Measurements from ENCODE around the gene HDAC9.

DNA sequence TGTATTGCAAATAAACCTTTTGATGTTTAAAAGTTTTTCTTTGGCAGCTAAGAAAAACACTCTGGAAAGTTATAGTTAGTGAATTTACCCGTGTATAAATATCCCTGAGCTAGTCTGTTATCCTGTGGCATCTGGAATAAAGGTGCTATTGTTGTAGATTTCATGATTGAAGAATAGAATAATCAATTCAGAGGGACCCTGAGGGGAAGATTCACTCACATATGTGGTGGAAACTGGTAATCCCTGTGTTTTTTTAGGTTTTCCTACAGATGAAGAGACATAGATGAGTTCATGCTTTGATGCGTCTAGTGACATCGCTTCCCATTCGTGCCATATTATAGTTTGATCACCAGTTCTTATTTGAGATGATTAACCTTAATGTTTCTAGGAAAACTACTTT, 457.3 kb downstream of the HDAC9 start:
- TF ChIP-seq POLR2A (IDR thresholded peaks at IDR 0.05; ENCODE audit: low read depth, low read length) (no peak), POLR2AphosphoS5 (IDR thresholded peaks at IDR 0.05; ENCODE audit: low read depth, low read length) (no peak), TAF1 (IDR thresholded peaks at IDR 0.05; ENCODE audit: borderline replicate concordance, low read depth, low read length) (no peak)

Measured in GM12892 (cell line).